Activated CD4-positive, alpha-beta T cell treated with anti-CD3 and anti-CD28 coated beads for 48 hours (primary cell): ENCODE results near the gene TXNIP.
"Not testable (repeated sequence)": the region's sequence is repeated elsewhere in the genome, so short reads cannot be mapped to it uniquely, and the experiment has no call there.

Experiments used
- DNase-seq: peaks from one replicate; pipeline ENCODE4 v3.0.0-alpha.2; 2020

Gene TXNIP

GRCh38 chr1:145996433-145997015, at the start of gene TXNIP:
Gene TXNIP (minus strand): TSS chr1:145996579. CDS start chr1:145996266, 313 bp downstream.
- DNase-seq, result peak; percentile 95

DNA sequence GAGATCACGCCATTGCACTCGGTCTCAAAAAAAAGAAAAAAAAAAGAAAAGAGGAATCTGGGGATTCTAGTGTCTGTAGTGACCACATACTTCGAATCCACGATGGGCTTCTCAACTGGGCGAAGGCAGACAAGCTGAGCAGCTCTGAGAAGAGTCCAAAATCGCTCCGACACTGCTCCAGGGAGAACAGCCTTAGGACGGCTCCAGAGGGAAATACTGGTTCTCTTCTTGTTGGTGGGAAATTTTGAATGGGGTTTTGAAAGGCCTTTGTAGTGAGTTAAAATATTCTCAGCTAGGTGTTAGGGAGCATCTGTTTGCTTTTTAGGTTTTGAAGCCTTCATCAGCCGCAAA, 43.4 kb upstream of the TXNIP start:
- no peak for DNase-seq

- DNase-seq, result peak; percentile 90
Measured at GRCh38 chr1:146036965-146037646, 40.7 kb upstream of the TXNIP start.

- DNase-seq, result no peak
Measured at GRCh38 chr1:146036241-146036964, 40.0 kb upstream of the TXNIP start.

DNA sequence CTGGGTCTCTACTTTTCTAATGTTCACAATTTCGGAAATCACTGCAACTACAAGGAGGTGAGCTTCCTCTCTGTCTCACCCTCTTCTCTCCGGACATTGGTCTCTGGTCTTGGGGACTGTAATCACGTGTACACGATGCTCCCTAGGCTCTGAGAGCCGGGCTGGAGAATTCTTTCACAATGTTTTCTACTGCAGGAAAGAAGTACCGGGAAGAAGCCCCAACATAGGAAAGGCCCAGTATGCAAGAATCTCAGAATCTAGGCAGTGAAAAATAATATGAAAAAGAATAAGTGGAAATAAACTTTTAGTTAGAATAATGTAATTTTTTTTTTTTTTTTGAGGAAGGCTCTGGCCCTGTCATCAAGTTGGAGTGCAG, 38.7 kb upstream of the TXNIP start:
- DNase-seq, result no peak

- DNase-seq, result no peak
Measured at GRCh38 chr1:146032631-146033219, 36.3 kb upstream of the TXNIP start.

- DNase-seq, result no peak
Measured at GRCh38 chr1:146031476-146031875, 35.1 kb upstream of the TXNIP start.

- DNase-seq, result no peak
Measured at GRCh38 chr1:146029117-146029516, 32.7 kb upstream of the TXNIP start.

DNA sequence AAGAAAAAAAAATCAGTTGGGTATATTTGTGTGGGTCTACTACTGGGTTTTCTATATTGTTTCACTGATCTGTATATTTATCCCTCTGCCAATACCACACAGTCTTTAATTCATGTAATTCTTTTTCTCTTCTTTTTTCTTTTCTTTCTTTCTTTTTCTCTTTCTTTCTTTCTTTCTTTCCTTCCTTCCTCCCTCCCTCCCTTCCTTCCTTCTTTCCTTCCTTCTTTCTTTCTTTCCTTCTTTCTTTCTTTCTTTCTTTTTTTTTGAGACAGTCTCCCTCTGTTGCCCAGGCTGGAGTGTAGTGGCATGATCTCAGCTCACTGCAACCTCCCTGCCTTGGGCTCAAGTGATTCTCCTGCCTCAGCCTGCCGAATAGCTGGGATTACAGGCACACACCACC, 30.3 kb upstream of the TXNIP start:
- DNase-seq, result not testable (repeated sequence)

DNA sequence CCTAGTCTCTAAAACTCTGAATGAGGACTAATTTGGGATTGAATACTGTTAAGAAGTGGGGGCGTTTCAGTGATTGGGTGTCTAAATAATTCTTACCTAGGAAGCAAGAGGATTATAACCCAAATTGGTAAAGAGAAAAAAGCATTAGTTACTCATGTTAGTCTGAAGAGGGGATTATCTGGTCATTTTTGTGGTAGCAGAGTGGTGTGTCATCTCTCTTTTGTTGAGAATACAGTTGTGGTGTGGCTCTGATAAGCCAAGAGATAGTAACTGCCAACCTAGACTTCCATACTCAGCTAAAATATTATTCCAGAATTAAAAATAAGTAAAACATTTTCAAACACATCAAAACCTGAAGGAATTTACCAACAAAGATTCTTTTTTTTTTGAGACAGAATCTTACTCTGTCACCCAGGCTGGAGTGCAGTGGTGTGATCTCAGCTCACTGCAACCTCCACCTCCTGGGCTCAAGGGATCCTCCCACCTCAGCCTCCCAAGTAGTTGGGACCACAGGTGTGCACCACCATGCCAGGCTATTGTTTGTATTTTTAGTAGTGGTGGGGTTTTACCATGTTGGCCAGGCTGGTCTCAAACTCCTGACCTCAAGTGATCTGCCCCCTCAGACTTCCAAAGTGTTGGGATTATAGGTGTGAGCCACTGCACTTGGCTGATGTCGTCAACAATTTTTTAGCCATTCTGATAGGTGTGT, 29.6 kb upstream of the TXNIP start:
- not testable (repeated sequence) for DNase-seq

DNA sequence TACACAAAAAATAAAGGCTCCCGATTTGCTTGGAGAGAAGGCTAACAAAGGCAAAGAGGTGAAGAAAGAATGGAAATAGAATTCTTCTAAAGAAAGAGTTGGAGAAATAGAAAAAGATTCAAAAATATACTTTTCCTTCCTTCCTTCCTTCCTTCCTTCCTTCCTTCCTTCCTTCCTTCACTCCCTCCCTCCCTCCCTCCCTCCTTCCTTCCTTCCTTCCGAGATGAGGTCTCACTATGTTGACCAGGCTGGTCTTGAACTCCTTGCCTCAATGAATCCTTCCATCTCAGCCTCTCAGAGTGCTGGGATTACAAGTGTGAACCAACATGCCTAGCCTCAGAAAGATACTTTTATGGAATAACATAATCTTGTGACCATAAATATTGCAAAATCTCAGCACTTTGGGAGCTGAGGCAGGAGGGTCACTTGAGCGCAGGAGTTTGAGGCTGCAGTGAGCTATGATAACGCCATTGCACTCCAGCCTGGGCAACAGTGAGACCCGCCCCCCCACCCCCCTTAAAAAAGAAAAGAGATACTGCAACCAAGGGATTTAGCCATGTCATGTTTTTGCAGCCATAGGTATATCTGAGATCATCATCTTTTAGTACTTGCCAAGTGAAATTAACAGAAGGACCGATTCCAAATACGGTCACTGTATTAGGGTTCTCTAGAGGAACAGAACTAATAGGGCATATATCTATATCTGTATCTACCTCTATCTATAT, 26.2 kb upstream of the TXNIP start:
- DNase-seq, result no peak

- no peak for DNase-seq
Measured at GRCh38 chr1:146021622-146022402, 25.4 kb upstream of the TXNIP start, which contains the start of gene HJV. Gene HJV (minus strand): TSS chr1:146021735. CDS start chr1:146020231, 1,504 bp downstream.

- no peak for DNase-seq
Measured at GRCh38 chr1:146021050-146021445, 24.7 kb upstream of the TXNIP start.

DNA sequence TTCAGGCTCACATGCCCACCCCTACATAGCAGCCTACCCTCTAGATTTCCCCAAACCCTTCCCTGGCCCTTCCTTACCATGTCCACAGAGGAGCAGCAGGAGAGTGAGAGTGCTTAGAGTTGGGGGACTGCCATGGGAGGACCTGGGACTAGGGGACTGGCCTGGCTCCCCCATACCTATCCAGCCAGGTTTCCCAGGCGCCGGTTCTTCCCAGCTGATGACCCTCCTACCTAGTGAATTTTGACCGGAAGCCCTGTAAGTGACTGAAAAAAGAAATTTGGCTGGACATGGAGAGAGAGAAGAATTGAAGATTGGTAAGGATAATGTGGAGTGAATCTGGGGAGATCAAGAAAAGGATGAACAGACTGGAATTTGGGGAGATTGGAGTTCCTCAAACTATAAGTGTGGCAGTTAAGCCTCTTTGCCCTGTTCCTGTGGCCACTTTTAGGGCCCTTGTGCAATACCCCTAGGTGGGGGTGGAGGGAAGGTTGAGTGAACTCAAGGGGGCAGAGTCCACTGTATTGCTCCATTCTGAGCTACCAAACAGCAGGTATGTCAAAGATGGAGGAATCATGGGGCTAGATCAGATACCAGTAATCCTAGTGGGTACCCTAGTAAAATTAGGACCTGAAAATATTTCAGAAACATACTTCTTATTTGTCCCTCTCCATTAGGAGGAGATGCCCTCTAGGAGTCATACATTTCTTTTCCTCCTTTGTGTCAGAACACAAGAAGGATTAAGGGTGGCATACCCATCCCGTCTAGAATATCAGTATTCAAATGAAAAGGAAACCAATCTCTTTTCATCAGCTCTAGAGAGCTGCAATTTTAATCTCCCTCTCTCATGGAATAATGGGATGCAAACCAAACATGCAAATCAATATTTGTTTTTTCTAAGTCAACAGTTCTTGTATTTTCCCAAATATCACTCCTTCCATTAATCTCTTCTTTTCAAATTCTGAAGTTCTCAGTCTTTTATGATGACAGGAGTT, 24.0 kb upstream of the TXNIP start:
- DNase-seq, result no peak

DNA sequence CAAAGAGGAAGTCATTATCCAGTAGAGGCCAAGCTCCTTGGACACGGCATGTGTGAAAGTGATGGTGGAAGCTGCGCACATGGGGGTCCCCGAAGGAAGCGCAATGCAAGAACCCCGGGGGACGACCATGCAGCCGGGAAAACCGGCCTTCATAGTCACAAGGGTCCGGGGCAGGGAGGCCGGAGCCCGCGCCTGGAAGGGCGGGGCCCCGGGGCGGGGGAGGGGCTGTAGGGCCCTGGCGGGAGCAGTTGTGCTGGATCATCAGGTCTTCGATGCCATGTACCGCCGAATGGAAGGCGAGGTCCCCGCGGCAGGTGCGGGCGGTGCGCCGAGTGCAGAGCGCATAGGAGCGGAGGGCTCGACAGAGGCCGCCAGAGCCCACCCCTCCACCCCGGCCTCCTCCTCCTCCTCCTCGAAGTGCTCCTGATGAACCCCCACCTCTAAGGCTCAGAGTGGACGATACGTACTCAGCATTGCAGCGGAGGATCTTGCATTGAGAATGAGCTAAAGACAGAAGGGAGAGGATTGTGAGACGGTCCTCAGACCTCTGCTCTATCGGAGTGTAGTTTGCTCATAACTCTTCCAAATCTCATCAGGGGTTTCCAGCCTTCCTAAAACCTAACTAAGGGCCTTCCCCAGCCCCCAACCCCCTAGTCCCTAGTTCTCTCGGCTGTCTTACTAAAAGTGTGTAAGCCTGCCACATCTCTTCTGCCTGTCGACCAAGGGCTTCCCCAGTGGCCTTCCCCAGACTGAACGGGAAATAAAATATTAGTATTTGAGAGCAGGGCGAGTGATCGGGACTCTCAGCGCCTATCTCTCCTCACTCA, 23.1 kb upstream of the TXNIP start:
- DNase-seq, result no peak

- DNase-seq, result no peak
Measured at GRCh38 chr1:146016891-146017290, 20.5 kb upstream of the TXNIP start.

DNA sequence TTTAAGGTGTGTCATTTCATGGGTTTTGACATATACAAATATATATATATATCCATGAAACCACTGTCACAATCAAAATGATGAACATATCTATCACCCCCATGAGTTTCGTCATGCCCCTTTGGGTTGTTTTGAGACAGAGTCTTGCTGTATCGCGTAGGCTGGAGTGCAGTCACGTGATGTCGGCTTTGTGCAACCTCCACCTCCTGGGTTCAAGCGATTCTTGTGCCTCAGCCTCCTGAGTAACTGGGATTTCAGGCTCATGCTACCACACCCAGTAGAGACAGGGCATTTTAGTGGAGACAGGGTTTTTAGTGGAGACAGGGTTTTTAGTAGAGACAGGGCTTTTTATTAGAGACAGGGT, 17.2 kb upstream of the TXNIP start:
- no peak for DNase-seq

GRCh38 chr1:146012703-146013558, 16.6 kb upstream of the TXNIP start:
- peak; percentile 56 for DNase-seq
